Bronchial epithelial cell (primary cell): ENCODE data around the gene DTNB. TPM values are rescaled to one million over a fixed set of nuclear protein-coding genes. Genes with fewer than 3 reads are reported as not detected.

Source experiments
- DNase-seq: peaks from one replicate; pipeline ENCODE4 v3.0.0-alpha.2; 2010; ENCODE audit warnings: low read depth
- FAIRE-seq: peaks from 2 replicates; lab custom pipeline; 2011; peaks lifted over from hg19 to GRCh38; lab: Jason Lieb, UNC
- H3K27me3 ChIP-seq: 2 replicates; pipeline ENCODE4 v1.5.1; 2011; ENCODE audit warnings: low read length; ENCODE audit not compliant: control insufficient read depth, insufficient read depth
- H3K36me3 ChIP-seq: 2 replicates; pipeline ENCODE4 v1.5.1; 2011; ENCODE audit warnings: low read length; ENCODE audit not compliant: control insufficient read depth, insufficient read depth
- H3K4me3 ChIP-seq: 2 replicates; pipeline ENCODE4 v1.5.1; 2011; ENCODE audit warnings: mild to moderate bottlenecking, low read depth, low read length, control low read depth
- total RNA-seq: library from RNA; depleted of rRNA; stranded (reverse); fragments of >200 nt; gene quantifications from 2 replicates; pipeline ENCODE4 v1.2.1, GENCODE V29; 2014
- TF ChIP-seq, protein P1 (sequence below): IDR thresholded peaks from 2 replicates; pipeline ENCODE4 v1.5.1; 2011; ENCODE audit warnings: mild to moderate bottlenecking, moderate library complexity, low read length, control low read depth, inconsistent platforms; ENCODE audit not compliant: insufficient read depth, severe bottlenecking

DTNB gene
- total RNA-seq, 1 donor from 2014 or later: 8.4 TPM

- H3K4me3 ChIP-seq: no peak overlapping the region
- TF ChIP-seq, protein P1, sequence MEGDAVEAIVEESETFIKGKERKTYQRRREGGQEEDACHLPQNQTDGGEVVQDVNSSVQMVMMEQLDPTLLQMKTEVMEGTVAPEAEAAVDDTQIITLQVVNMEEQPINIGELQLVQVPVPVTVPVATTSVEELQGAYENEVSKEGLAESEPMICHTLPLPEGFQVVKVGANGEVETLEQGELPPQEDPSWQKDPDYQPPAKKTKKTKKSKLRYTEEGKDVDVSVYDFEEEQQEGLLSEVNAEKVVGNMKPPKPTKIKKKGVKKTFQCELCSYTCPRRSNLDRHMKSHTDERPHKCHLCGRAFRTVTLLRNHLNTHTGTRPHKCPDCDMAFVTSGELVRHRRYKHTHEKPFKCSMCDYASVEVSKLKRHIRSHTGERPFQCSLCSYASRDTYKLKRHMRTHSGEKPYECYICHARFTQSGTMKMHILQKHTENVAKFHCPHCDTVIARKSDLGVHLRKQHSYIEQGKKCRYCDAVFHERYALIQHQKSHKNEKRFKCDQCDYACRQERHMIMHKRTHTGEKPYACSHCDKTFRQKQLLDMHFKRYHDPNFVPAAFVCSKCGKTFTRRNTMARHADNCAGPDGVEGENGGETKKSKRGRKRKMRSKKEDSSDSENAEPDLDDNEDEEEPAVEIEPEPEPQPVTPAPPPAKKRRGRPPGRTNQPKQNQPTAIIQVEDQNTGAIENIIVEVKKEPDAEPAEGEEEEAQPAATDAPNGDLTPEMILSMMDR: no peak
- no peaks in the 10 kb centered on the region for H3K27me3 ChIP-seq
- H3K36me3 ChIP-seq: peaks cover 1% of the 10 kb centered on the region
- DNase-seq (no peak), FAIRE-seq (no peak)
Observed at GRCh38 chr2:25548601-25549000, 124.8 kb downstream of the DTNB start.

DNA sequence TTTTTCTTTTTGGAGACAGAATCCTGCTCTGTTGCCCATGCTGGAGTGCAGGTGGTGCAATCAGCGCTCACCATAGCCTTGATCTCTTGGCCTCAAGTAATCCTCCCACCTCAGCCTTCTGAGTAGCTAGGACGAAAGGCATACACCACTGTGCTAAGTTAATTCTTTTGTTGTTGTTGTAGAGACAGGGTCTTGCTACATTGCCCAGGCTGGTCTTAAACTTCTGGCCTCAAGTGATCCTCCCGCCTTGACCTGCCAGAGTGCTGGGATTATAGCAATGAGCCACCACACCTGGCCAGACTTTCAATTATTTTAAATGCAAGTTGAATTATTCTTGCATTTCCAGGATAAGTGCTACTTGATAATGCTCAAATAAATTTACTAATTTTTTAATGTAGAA, 126.5 kb downstream of the DTNB start:
- no peaks in the 10 kb centered on the region for H3K36me3 ChIP-seq
- FAIRE-seq: no peak
- TF ChIP-seq, protein P1: no peak
- no peak for DNase-seq
- H3K27me3 ChIP-seq: no peaks in the 10 kb centered on the region
- H3K4me3 ChIP-seq: no peak overlapping the region

- DNase-seq (no peak), FAIRE-seq (no peak)
- Histone ChIP-seq H3K36me3 (no peaks in the 10 kb centered on the region), H3K4me3 (no peak overlapping the region), H3K27me3 (no peaks in the 10 kb centered on the region)
- TF ChIP-seq, protein P1: no peak
Observed at GRCh38 chr2:25545899-25546298, 127.5 kb downstream of the DTNB start.

- FAIRE-seq (no peak), DNase-seq (no peak)
- TF ChIP-seq, protein P1: no peak
- Histone ChIP-seq H3K4me3 (no peak overlapping the region), H3K27me3 (no peaks in the 10 kb centered on the region), H3K36me3 (no peaks in the 10 kb centered on the region)
Observed at GRCh38 chr2:25544445-25544844, 128.9 kb downstream of the DTNB start.

GRCh38 chr2:25543939-25544338, 129.4 kb downstream of the DTNB start:
- no peak for DNase-seq
- H3K4me3 ChIP-seq: no peak overlapping the region
- H3K27me3 ChIP-seq: no peaks in the 10 kb centered on the region
- TF ChIP-seq, protein P1: no peak
- no peak for FAIRE-seq
- H3K36me3 ChIP-seq: no peaks in the 10 kb centered on the region

DNA sequence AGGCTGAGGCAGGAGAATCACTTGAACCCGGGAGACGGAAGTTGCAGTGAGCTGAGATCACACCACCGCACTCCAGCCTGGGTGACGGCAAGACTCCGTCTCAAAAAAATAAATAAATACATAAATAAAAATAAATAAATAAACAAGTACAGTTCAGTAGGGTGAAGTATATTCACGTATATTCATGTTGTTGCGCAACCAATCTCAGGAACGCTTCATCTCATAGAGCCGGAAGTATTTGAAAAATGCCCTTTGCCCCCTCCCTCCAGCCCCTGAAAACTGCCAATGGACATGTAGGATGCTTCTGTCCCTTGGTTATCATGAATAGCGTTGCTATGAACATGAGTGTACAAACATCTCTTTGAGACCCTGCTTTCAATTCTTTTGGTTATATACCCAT, 132.0 kb downstream of the DTNB start:
- DNase-seq (no peak), FAIRE-seq (no peak)
- Histone ChIP-seq H3K27me3 (no peaks in the 10 kb centered on the region), H3K4me3 (no peak overlapping the region), H3K36me3 (no peaks in the 10 kb centered on the region)
- TF ChIP-seq, protein P1: no peak
